ENCODE data around the gene LLGL2.

DNA sequence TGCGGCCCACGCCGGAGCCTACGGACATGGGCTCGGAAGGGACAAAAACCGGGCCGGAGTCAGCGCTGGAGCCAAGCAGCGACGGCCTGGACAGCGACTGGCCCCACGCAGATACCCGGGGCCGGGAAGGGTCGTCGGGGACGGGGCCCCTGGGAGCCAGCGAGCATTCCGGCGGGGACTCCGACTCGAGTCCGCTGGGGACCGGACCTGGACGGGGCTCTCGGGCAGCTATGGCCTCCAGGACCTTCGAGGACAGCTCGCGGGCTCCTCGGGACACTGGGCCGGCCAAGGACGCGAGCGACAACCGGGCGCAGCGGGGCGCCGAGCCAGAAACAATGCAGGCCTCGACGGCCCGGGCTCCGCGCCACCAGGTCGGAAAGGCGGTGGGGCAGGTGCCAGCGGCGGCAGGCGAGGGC, 63.1 kb downstream of the LLGL2 start:
- no peak for TF ChIP-seq CTCF (IDR thresholded peaks at IDR 0.05)
- TF ChIP-seq POLR2A (IDR thresholded peaks at IDR 0.05), result no peak

Data from thyroid gland (tissue), 4 donors.